Activated effector memory CD4-positive, alpha-beta T cell treated with Interleukin-2 at 50 U/mL for 16 hours (primary cell): ENCODE data around the gene MRGPRE.
"Not testable (repeated sequence)": the region's sequence is repeated elsewhere in the genome, so short reads cannot be mapped to it uniquely, and the experiment has no call there.

Experiments used
- DNase-seq: peaks from one replicate; pipeline ENCODE4 v3.0.0-alpha.2; 2020

MRGPRE gene

DNA sequence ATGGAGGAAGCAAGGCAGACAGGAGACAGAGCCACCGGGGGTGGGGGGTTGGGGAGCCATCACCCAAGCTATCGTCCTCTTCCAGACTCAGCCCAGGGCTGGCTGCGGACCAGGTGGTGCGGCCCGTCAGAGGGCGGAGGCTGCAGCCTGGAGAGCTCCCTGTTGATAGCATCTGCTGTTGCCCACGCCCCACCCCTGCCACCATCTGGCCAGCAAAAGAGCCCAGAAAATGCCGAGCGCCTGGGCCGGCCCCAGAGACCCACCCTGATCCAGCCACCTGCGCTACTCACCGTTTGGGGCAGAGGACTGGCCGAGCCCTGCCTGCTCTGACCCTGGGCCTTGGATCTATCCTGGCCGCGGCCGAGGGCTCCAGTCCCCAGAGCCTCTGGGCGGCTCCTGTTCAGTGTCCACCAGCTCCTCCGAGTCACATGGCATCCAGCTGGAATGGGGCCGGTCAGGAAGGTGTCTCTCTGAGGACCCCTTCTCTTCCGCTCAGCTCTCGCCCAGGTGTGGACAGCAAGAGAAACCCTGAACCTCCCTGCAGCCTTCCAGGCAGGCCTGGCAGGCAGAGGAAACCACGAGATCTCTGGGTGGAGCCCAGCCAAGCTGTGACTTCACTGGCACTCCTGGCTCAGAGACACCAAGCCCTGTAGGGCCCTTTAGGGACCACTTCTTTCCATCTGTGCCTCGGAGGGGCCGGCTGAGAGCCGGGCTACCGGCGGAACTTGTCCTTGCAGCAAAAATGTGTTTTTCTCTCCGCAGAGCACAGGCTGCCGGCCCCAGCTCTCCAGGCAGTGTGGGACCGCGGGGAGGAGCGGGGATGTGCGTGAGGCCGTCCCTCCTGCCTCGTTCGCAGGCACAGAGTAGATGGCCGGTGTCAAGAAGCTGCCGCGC is at the start of gene MRGPRE:
Gene MRGPRE, minus strand, starts transcription at position 567 of the 894 bp plus-strand sequence. CDS start 3,618 bp downstream, outside the sequence.
- DNase-seq = no peak

DNA sequence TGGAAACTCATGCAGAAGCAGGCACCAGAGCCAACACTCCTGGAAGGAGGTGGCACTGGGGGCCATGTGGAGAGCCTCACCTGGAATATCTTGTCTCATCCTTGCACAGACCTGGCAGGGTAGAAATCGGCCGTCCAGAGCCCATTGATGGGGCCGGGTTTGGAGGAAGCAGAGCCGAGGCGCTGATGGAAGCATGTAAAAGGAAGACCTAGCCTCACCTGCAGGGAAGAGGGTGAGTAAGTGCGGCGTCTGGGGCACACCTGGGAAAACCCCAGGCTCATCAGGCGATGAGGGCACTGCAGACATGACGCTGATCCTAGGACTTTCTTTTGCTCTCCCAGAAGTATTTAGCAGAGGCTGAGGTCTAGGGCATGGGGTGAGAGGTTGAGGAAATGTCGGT is 48.9 kb upstream of the MRGPRE start:
- not testable (repeated sequence) for DNase-seq

GRCh38 chr11:3280662-3281061 is 48.4 kb upstream of the MRGPRE start:
- DNase-seq = not testable (repeated sequence)

DNA sequence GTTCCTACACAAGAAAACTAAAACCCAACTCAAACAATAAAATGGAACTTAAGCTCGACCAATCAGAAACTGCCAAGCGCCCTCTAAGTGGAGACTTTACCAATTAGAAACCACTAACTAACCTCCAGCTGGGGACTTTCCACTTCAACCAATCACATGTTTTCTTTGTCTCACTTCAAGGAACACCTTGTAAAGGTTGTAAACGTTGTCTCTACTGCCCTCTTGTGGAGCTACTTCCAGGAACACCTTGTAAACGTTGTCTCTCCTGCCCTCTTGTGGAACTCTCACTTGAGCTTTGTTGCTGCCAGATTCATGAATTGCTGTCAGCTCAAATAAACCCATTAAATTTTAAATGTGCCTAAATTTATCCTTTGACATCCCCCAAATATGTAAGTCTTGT is 46.7 kb upstream of the MRGPRE start:
- DNase-seq = not testable (repeated sequence)

- DNase-seq = not testable (repeated sequence)
These were observed 41.4 kb upstream of the MRGPRE start for GRCh38 chr11:3273629-3274028.

DNA sequence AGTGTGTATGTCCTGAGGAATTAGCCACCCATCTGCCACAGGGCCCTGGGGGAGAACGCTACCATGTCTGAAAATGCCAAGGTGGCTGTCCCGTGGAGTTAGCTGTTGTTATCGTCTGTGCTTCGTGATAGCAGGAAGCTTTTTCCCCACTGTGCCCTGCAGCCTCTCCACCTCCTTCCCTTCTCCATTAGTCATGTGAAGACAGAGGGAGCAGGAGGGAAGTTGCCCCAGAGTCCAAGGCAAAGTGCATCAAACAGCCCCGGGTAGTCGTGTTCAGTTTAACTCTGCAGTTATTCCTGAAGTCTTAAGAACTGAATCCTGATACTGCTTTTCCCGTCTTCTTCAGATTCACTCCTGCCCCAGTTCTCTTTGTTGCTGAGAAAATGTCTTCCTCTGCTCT is 30.3 kb upstream of the MRGPRE start:
- DNase-seq = not testable (repeated sequence)

DNA sequence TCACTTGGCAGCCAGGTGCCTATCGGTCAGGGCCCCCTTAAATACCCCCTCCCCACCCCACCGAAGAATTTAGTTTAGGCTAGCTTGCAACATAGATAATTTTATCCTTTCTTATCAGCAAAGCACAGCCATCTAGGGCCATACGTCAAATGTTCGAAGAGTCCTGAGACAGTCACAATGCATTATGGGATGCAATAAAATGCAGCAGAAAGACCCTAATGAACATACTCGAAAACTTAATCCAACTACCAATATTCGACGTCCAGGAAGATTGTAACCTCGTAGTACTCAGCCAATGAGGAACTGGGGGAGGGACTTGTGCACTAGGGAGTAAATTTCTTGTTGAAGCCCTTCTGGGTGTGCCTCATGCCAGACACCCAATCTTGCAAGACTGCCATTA is 29.6 kb upstream of the MRGPRE start:
- DNase-seq = not testable (repeated sequence)

DNA sequence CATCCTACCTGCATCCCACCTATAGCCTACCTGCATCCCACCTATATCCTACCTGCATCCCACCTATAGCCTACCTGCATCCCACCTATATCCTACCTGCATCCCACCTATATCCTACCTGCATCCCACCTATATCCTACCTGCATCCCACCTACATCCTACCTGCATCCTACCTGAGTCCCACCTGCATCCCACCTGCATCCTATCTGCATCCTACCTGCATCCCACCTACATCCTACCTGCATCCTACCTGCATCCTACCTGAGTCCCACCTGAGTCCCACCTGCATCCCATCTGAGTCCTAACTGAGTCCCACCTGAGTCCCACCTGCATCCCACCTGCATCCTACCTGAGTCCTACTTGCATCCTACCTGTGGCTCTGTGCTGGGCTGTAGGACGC is 25.3 kb upstream of the MRGPRE start:
- not testable (repeated sequence) for DNase-seq

- not testable (repeated sequence) for DNase-seq
These were observed 23.0 kb upstream of the MRGPRE start for GRCh38 chr11:3255241-3255640.

- not testable (repeated sequence) for DNase-seq
These were observed 22.6 kb upstream of the MRGPRE start for GRCh38 chr11:3254773-3255172.

DNA sequence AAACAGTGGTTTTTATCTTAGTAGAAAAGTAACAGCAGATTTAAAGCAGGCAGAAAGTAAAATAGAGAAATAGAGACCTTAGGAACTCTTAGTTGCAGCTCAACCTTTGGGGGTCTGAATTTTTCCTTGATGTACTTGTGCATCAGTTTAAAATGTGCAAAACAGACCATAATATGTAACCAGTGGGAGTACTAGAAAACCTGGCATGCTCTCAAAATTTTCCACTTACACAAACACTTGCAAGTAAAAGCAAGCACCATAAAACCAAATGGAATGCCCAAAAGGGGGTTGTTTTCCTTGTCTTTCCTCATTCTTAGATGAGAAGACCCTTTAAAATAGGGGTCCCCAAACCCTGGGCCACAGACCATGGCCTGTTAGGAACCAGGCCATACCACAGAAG is 12.9 kb upstream of the MRGPRE start:
- DNase-seq = no peak

- DNase-seq = no peak
These were observed 11.7 kb upstream of the MRGPRE start for GRCh38 chr11:3243880-3244279.

DNA sequence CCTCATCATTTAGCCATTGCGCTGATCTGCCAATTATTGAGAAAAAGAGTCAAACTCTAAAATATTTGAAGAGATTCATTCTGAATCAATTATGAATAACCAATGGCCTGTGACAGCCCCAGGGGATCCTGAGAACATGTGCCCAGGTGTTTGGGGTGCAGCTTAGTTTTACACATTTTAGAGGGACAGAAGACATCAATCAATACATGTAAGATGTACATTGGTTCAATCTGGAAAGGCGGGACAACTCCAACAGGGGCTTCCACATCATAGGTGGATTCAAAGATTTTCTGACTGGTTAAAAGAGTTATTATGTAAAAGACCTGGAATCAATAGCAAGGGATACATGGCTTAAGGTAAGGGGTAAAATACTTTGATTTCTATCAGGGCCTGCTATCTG is 4.9 kb upstream of the MRGPRE start:
- no peak for DNase-seq

GRCh38 chr11:3234846-3235245 is 2.6 kb upstream of the MRGPRE start:
- DNase-seq = no peak

GRCh38 chr11:3232956-3233355 is 739 bp upstream of the MRGPRE start:
- no peak for DNase-seq

GRCh38 chr11:3231550-3231850 is 717 bp downstream of the MRGPRE start:
- no peak for DNase-seq

- DNase-seq = no peak
These were observed 1.3 kb downstream of the MRGPRE start for GRCh38 chr11:3230636-3231549.

GRCh38 chr11:3229673-3230630 is 2.3 kb downstream of the MRGPRE start:
- no peak for DNase-seq

- no peak for DNase-seq
These were observed 3.8 kb downstream of the MRGPRE start for GRCh38 chr11:3228445-3228829.

DNA sequence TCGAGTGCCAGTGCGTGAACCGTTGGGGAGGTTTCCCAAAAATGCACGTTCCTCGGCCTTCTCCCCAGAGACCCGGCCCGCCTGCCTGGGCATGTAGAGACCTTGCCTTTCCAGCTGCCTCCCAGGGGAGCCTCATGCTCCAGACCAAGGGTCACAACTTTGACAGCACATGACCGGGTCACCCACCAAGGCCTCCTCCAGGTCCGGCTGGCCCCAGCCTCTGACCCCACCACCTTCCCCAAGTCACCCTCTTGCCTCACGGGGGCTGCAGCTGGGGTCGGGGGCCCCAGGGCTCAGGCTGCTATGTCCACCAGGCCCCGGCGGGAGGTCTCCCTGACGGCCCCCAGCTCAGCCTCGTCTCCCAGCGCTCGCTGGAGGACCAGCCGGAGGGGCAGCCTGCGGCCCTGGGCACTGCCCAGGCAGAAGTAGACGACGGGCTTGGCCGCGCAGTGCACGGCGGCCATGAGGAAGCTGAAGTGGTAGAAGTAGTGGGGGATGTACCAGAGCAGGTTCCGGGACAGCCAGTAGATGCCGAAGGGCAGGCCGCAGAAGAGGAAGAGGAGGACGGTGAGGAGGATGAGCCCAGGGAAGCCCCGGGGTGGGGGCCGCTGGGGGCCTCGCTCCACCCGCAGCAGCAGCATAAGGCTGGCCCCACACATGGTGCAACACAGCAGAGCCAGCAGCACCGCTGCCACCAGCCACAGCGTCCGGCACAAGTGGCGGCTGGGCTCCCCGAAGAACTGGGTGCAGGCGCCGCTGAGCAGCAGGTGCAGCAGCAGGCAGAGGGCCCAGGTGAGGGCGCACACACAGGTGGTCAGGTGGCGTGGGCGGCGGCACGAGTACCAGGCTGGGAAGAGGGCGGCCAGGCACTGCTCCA is 4.4 kb downstream of the MRGPRE start:
- DNase-seq = no peak

GRCh38 chr11:3226846-3227567 is 5.2 kb downstream of the MRGPRE start:
- no peak for DNase-seq
